GM19397 (cell line): Measurements from ENCODE around the gene MACF1.
"Not testable (repeated sequence)": the region's sequence is repeated elsewhere in the genome, so short reads cannot be mapped to it uniquely, and the experiment has no call there.

Experiments
- ATAC-seq: cut with Tn5 transposase; IDR thresholded peaks from one replicate; pipeline ENCODE4 v1.9.1; 2021; ENCODE audit warnings: mild to moderate bottlenecking, moderate library complexity; ENCODE audit not compliant: unreplicated experiment

The MACF1 gene

GRCh38 chr1:39446986-39447567, 242.6 kb downstream of the MACF1 start:
- no peak for ATAC-seq

GRCh38 chr1:39450041-39450440, 245.5 kb downstream of the MACF1 start:
- ATAC-seq = not testable (repeated sequence)

GRCh38 chr1:39450956-39451606, 246.6 kb downstream of the MACF1 start:
- ATAC-seq = no peak

- no peak for ATAC-seq
Measured at GRCh38 chr1:39452081-39452480, 247.6 kb downstream of the MACF1 start.

GRCh38 chr1:39452540-39452939, 248.0 kb downstream of the MACF1 start:
- no peak for ATAC-seq

GRCh38 chr1:39453603-39454002, 249.1 kb downstream of the MACF1 start:
- ATAC-seq = no peak

- ATAC-seq = no peak
Measured at GRCh38 chr1:39458991-39459390, 254.5 kb downstream of the MACF1 start.

- no peak for ATAC-seq
Measured at GRCh38 chr1:39462074-39462473, 257.6 kb downstream of the MACF1 start.

GRCh38 chr1:39466413-39467107, 262.1 kb downstream of the MACF1 start:
- no peak for ATAC-seq

- not testable (repeated sequence) for ATAC-seq
Measured at GRCh38 chr1:39467108-39467720, 262.7 kb downstream of the MACF1 start.

GRCh38 chr1:39469150-39469549, 264.7 kb downstream of the MACF1 start:
- no peak for ATAC-seq

- ATAC-seq = no peak
Measured at GRCh38 chr1:39470040-39470439, 265.5 kb downstream of the MACF1 start.

- no peak for ATAC-seq
Measured at GRCh38 chr1:39472826-39473225, 268.3 kb downstream of the MACF1 start.

- ATAC-seq = no peak
Measured at GRCh38 chr1:39473324-39473723, 268.8 kb downstream of the MACF1 start.

- no peak for ATAC-seq
Measured at GRCh38 chr1:39474810-39475209, 270.3 kb downstream of the MACF1 start.

- not testable (repeated sequence) for ATAC-seq
Measured at GRCh38 chr1:39475551-39475950, 271.1 kb downstream of the MACF1 start.

- no peak for ATAC-seq
Measured at GRCh38 chr1:39478126-39478915, 273.8 kb downstream of the MACF1 start.

- no peak for ATAC-seq
Measured at GRCh38 chr1:39481289-39481688, 276.8 kb downstream of the MACF1 start.

GRCh38 chr1:39483276-39483675, 278.8 kb downstream of the MACF1 start:
- ATAC-seq = no peak

GRCh38 chr1:39484564-39484963, 280.1 kb downstream of the MACF1 start:
- ATAC-seq = no peak
